Thoracic aorta (tissue), 2 donors: ENCODE measurements around the gene CYFIP2. TPM values are rescaled to one million over a fixed set of nuclear protein-coding genes. Genes with fewer than 3 reads are reported as not detected.

Experiments
- ATAC-seq: fragments of 150-250 bp; one replicate; pipeline ENCODE4 v1.8.0; 2017; ENCODE audit warnings: low read depth; ENCODE audit not compliant: insufficient number of reproducible peaks, low FRiP score
- DNase-seq: peaks from one replicate; pipeline ENCODE4 v3.0.0-alpha.2; 2020; ENCODE audit warnings: low spot score
- H3K27ac ChIP-seq, 2 donors: fragments of 200-600 bp; sonication (generic); 1 replicate in 1 of 2; 2 replicates in 1 of 2; pipeline ENCODE4 v1.5.1; 2016; ENCODE audit warnings: mild to moderate bottlenecking in 2 of 2, moderate library complexity in 2 of 2
- H3K27me3 ChIP-seq: fragments of 200-600 bp; sonication (generic); replicated peaks from 2 replicates; pipeline ENCODE4 v1.6.0; 2016; ENCODE audit warnings: mild to moderate bottlenecking; ENCODE audit not compliant: insufficient read depth
- H3K36me3 ChIP-seq: fragments of 200-600 bp; sonication (generic); one replicate; pipeline ENCODE4 v1.5.1; 2016
- H3K4me1 ChIP-seq, 2 donors: fragments of 200-600 bp; sonication (generic); 1 replicate in 1 of 2; 2 replicates in 1 of 2; pipeline versions ENCODE4 v1.5.1 to v1.6.0; 2016; ENCODE audit warnings: low read depth in 2 of 2, mild to moderate bottlenecking in 1 of 2; ENCODE audit not compliant: control insufficient read depth in 1 of 2
- H3K4me3 ChIP-seq: fragments of 200-600 bp; sonication (generic); 2 replicates; pipeline ENCODE4 v1.5.1; 2016; ENCODE audit warnings: mild to moderate bottlenecking
- H3K9me3 ChIP-seq: fragments of 200-600 bp; sonication (generic); 2 replicates; pipeline ENCODE4 v1.5.1; 2016
- CTCF ChIP-seq: fragments of 200-600 bp; sonication (generic); IDR thresholded peaks from one replicate; pipeline ENCODE4 v1.5.1; 2019; ENCODE audit warnings: antibody characterized with exemption
- total RNA-seq, 2 donors: library from RNA; depleted of rRNA; stranded (reverse); fragments of >200 nt; gene quantifications; one replicate each; pipeline versions ENCODE4 v1.1.0 to v1.2.3, GENCODE V29; 2016

CYFIP2 gene
- total RNA-seq, 2 donors from 2014 or later: 60.0 to 192 TPM

- peaks cover 4% of the 10 kb centered on the region for H3K36me3 ChIP-seq
- no peaks in the 10 kb centered on the region for H3K9me3 ChIP-seq
- H3K27ac ChIP-seq: no peak overlapping the region
- H3K27me3 ChIP-seq: no peaks in the 10 kb centered on the region
- ATAC-seq (no peak), DNase-seq (no peak)
- H3K4me3 ChIP-seq: no peak overlapping the region
- H3K4me1 ChIP-seq: peaks cover 0 to 4% of the 10 kb centered on the region in 2 donors
- no peak for TF ChIP-seq CTCF
Measured at GRCh38 chr5:157303667-157304327, 37.9 kb downstream of the CYFIP2 start.

- H3K4me3 ChIP-seq: no peak overlapping the region
- DNase-seq (no peak), ATAC-seq (no peak)
- H3K36me3 ChIP-seq: peaks cover 9% of the 10 kb centered on the region
- H3K9me3 ChIP-seq: no peaks in the 10 kb centered on the region
- no peak overlapping the region for H3K27ac ChIP-seq
- peaks cover 0 to 12% of the 10 kb centered on the region in 2 donors for H3K4me1 ChIP-seq
- H3K27me3 ChIP-seq: no peaks in the 10 kb centered on the region
- no peak for TF ChIP-seq CTCF
Measured at GRCh38 chr5:157306081-157306480, 40.2 kb downstream of the CYFIP2 start.

GRCh38 chr5:157306692-157307471 lies 41.0 kb downstream of the CYFIP2 start:
- no peak overlapping the region for H3K27ac ChIP-seq
- no peak for ATAC-seq

GRCh38 chr5:157308836-157309465 lies 43.0 kb downstream of the CYFIP2 start:
- no peak for TF ChIP-seq CTCF
- Histone ChIP-seq H3K9me3 (no peaks in the 10 kb centered on the region), H3K36me3 (peaks cover 5% of the 10 kb centered on the region), H3K4me3 (no peak overlapping the region), H3K27ac (no peak overlapping the region), H3K27me3 (no peaks in the 10 kb centered on the region), H3K4me1 (peaks cover 0 to 12% of the 10 kb centered on the region in 2 donors)
- ATAC-seq: no peak
- no peak for DNase-seq

More at GRCh38 chr5:157306692-157307471, 41.0 kb downstream of the CYFIP2 start:
- no peak for TF ChIP-seq CTCF
- Histone ChIP-seq H3K9me3 (no peaks in the 10 kb centered on the region), H3K4me1 (peaks cover 0 to 12% of the 10 kb centered on the region in 2 donors), H3K36me3 (peaks cover 5% of the 10 kb centered on the region), H3K27me3 (no peaks in the 10 kb centered on the region), H3K4me3 (no peak overlapping the region)
- no peak for DNase-seq

DNA sequence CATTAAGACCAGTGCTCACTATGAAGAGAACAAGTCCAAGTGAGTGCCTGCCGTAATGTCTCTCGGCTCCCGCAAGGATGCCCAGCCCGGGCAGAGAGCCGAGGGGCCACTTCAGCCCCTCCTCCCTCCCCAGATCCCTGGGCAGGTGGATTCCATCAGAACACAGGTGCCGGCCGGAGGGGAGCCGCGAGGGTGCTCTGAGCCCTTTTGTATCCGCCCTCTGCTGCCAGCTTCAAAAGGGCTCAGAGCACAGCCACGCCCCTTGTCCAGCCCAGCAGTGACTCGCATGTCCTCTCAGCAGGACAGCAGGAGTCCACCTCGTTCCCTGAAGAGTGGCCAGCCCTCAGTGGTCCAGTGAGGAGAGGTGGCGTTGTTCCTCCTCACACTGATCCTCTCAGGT lies 43.9 kb downstream of the CYFIP2 start:
- Histone ChIP-seq H3K4me1 (peaks cover 0 to 12% of the 10 kb centered on the region in 2 donors), H3K9me3 (no peaks in the 10 kb centered on the region), H3K4me3 (no peak overlapping the region), H3K27me3 (no peaks in the 10 kb centered on the region), H3K27ac (no peak overlapping the region), H3K36me3 (peaks cover 5% of the 10 kb centered on the region)
- DNase-seq (no peak), ATAC-seq (no peak)
- TF ChIP-seq CTCF: no peak
